WERI-Rb-1 (cell line): ENCODE data around the gene PBX3.

Experiments used
- DNase-seq: peaks from one replicate; pipeline ENCODE4 v3.0.0-alpha.2; 2020
- H3K27ac ChIP-seq: fragments of 250-450 bp; sonication (Bioruptor Pico); 2 replicates; pipeline ENCODE4 v1.5.1; 2020; ENCODE audit warnings: mild to moderate bottlenecking, moderate library complexity
- H3K27me3 ChIP-seq: fragments of 250-450 bp; sonication (Bioruptor Pico); 2 replicates; pipeline ENCODE4 v1.5.1; 2021; ENCODE audit warnings: mild to moderate bottlenecking, low read depth, moderate library complexity; ENCODE audit not compliant: insufficient read depth, severe bottlenecking
- H3K36me3 ChIP-seq: fragments of 250-450 bp; sonication (Bioruptor Pico); 2 replicates; pipeline ENCODE4 v1.5.1; 2020; ENCODE audit warnings: mild to moderate bottlenecking, moderate library complexity
- H3K4me3 ChIP-seq: 2 replicates; pipeline ENCODE4 v1.5.1; 2011; ENCODE audit warnings: low read depth, mild to moderate bottlenecking, control low read depth, low read length
- H3K9me3 ChIP-seq: fragments of 250-450 bp; sonication (Bioruptor Pico); 2 replicates; pipeline ENCODE4 v1.5.1; 2021; ENCODE audit warnings: mild to moderate bottlenecking, moderate library complexity; ENCODE audit not compliant: severe bottlenecking
- TF ChIP-seq, protein P1 (sequence below): IDR thresholded peaks from 2 replicates; pipeline ENCODE4 v1.5.1; 2011; ENCODE audit warnings: low read depth, mild to moderate bottlenecking, control low read depth, inconsistent platforms, low read length

PBX3 gene

DNA sequence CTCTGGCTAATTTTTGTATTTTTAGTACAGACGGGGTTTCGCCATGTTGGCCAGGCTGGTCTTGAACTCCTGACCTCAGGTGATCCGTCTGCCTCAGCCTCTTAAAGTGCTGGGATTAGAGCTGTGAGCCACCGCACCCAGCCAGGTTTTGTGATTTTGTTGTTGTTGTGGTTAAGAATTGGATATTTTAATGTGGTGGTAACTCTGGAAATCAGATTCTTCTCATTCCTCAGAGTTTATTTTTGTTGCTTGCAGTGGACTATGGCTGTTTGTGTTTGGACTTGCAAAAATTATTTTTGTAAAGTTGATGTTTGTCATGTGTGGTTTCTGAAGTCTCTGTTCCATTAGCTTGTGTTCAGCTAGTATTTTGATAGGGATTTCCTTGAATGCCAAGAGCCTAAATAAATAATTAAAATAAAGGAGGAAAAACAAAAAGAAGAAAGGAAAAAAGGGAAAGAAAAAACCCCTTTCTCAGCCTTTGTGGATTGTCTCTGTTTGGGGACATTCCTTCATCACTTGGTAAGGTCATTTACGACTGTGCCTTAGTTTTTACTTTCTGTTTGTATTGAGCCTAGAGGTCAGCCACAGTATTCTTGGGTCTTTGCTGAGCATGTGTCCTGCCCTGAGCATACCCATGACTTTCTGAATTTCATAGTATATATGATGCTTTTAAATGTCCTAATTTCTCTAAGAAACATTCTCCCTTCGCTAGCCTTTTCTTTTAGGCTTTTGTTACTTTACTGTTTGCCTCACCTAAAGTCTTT, 37.3 kb downstream of the PBX3 start:
- H3K9me3 ChIP-seq, result peaks cover 16% of the 10 kb centered on the region
- H3K27ac ChIP-seq, result peak overlapping the region; percentile 23
- no peaks in the 10 kb centered on the region for H3K27me3 ChIP-seq
- H3K4me3 ChIP-seq, result no peak overlapping the region
- peak; percentile 39 for DNase-seq
- TF ChIP-seq, protein P1, sequence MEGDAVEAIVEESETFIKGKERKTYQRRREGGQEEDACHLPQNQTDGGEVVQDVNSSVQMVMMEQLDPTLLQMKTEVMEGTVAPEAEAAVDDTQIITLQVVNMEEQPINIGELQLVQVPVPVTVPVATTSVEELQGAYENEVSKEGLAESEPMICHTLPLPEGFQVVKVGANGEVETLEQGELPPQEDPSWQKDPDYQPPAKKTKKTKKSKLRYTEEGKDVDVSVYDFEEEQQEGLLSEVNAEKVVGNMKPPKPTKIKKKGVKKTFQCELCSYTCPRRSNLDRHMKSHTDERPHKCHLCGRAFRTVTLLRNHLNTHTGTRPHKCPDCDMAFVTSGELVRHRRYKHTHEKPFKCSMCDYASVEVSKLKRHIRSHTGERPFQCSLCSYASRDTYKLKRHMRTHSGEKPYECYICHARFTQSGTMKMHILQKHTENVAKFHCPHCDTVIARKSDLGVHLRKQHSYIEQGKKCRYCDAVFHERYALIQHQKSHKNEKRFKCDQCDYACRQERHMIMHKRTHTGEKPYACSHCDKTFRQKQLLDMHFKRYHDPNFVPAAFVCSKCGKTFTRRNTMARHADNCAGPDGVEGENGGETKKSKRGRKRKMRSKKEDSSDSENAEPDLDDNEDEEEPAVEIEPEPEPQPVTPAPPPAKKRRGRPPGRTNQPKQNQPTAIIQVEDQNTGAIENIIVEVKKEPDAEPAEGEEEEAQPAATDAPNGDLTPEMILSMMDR, result no peak
- peaks cover 37% of the 10 kb centered on the region for H3K36me3 ChIP-seq

DNA sequence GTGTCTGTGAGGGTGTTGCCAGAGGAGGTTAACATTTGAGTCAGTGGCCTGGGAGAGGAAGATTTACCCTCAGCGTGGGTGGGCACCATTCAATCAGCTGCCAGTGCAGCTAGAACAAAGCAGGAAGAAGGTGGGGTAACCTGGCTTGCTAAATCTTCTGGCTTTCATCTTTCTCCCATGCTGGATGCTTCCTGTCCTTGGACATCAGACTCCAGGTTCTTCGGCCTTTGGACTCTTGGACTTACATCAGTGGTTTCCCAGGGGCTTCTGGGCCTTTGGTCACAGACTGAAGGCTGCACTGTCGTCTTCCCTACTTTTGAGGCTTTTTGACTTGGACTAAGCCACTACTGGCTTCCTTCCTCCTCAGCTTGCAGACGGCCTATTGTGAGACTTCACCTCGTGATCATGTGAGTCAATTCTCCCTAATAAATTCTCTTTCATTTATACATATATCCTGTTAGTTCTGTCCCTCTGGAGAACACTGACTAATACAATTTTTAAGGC, 38.1 kb downstream of the PBX3 start:
- Histone ChIP-seq H3K36me3 (peaks cover 37% of the 10 kb centered on the region), H3K9me3 (peaks cover 16% of the 10 kb centered on the region), H3K27me3 (no peaks in the 10 kb centered on the region), H3K4me3 (no peak overlapping the region), H3K27ac (no peak overlapping the region)
- no peak for DNase-seq
- TF ChIP-seq, protein P1, result no peak

DNA sequence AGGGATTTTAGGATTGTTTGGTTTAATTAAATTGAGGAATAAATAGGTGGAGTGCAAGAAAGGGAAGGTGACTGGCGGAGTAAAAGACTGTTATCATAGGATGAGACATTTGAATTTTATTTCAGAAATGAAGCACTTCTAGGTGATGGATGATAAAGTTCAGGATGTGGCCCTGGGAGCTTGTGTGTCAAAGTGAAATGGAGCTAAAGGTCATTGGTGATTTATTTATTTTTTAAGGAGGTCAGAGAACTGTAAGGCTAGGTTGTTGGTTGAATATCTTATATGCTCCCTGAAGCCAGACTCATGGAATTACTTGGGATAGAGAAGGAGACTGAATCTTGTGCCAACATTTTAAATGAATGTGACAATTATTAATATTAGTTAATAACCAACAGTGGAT, 40.5 kb downstream of the PBX3 start:
- H3K36me3 ChIP-seq, result peaks cover 31% of the 10 kb centered on the region
- TF ChIP-seq, protein P1, result no peak
- H3K9me3 ChIP-seq, result peaks cover 6% of the 10 kb centered on the region
- no peak for DNase-seq
- H3K27ac ChIP-seq, result no peak overlapping the region
- no peaks in the 10 kb centered on the region for H3K27me3 ChIP-seq
- no peak overlapping the region for H3K4me3 ChIP-seq

DNA sequence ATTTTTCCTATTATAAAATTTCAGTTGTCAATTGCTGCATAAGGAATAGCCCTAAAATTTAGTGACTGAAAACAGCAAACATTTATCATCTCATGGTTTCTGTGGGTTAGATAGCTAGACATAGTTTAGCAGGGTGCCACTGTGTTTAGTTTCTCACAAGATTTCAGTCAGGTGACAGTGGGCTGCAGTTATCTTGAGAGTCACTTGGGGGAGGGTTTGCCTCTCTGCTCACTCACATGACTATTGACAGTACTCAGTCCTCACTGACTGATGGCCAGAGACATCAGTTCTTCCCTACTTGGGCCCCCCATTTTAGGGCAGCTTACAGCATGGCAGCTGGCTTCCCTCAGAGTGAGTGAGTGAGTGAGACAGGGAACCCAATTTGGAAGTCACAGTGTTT, 42.0 kb downstream of the PBX3 start:
- Histone ChIP-seq H3K27ac (no peak overlapping the region), H3K9me3 (no peaks in the 10 kb centered on the region), H3K27me3 (no peaks in the 10 kb centered on the region), H3K36me3 (peaks cover 20% of the 10 kb centered on the region), H3K4me3 (no peak overlapping the region)
- TF ChIP-seq, protein P1, result 0 out of 2 replicates have a peak, but pooled peaks have one; percentile 13
- no peak for DNase-seq

DNA sequence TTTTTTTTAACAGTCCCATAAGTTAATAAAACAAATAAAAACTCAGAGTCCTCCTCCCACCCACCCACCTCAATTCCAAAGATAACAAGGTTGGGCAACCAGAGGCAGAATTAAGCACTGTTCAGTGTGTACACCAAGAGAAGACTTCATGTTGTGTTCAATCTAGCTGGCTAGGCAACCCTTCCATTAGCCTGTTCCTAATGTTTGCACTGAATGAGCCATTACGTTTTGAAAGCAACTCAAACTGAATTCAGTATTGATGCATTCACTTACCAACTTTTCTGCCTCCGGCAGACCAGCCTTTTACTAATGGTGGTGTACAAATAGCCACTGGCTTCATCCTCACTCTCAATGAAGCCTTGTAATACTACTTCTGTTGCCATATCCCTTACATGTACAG, 47.5 kb downstream of the PBX3 start:
- Histone ChIP-seq H3K27me3 (no peaks in the 10 kb centered on the region), H3K36me3 (no peaks in the 10 kb centered on the region; the same call in none of the 2 replicates), H3K27ac (no peak overlapping the region), H3K9me3 (no peaks in the 10 kb centered on the region), H3K4me3 (no peak overlapping the region)
- TF ChIP-seq, protein P1, result no peak
- no peak for DNase-seq
